Esophagus squamous epithelium (tissue), 5 donors: ENCODE results near the gene NCOA7. TPM values are rescaled to one million over a fixed set of nuclear protein-coding genes. Genes with fewer than 3 reads are reported as not detected.
"Not testable (repeated sequence)": the region's sequence is repeated elsewhere in the genome, so short reads cannot be mapped to it uniquely, and the experiment has no call there.

Source experiments
- DNase-seq: peaks from one replicate; lab custom pipeline; 2025; lab: John Stamatoyannopoulos, UW
- H3K27ac ChIP-seq, 4 donors: fragments of 200-600 bp; sonication (generic); one replicate each; pipeline ENCODE4 v1.5.1; 2016 to 2019; ENCODE audit warnings: mild to moderate bottlenecking in 1 of 4
- H3K27me3 ChIP-seq, 4 donors: fragments of 200-600 bp; sonication (generic); 1 replicate in 3 of 4; 2 replicates in 1 of 4; pipeline versions ENCODE4 v1.5.1 to v1.6.0; 2017 to 2021; ENCODE audit warnings: antibody characterized with exemption in 1 of 4
- H3K36me3 ChIP-seq, 3 donors: fragments of 200-600 bp; sonication (generic); one replicate each; pipeline ENCODE4 v1.5.1; 2016 to 2019
- H3K4me1 ChIP-seq, 3 donors: fragments of 200-600 bp; sonication (generic); one replicate each; pipeline ENCODE4 v1.5.1; 2017 to 2019
- H3K4me3 ChIP-seq, 4 donors: fragments of 200-600 bp; sonication (generic); 1 replicate in 3 of 4; 2 replicates in 1 of 4; pipeline ENCODE4 v1.5.1; 2016 to 2019; ENCODE audit warnings: mild to moderate bottlenecking in 2 of 4, moderate library complexity in 1 of 4
- H3K9me3 ChIP-seq, 3 donors: fragments of 200-600 bp; sonication (generic); one replicate each; pipeline ENCODE4 v1.5.1; 2016 to 2019
- CTCF ChIP-seq, 6 experiments: fragments of 450-650 bp in 4 of 6; fragments of 200-600 bp in 2 of 6; sonication (generic) in 2 of 6; IDR thresholded peaks; one replicate each; pipeline ENCODE4 v1.5.1; 2016 to 2019; ENCODE audit warnings: antibody characterized with exemption in 6 of 6, mild to moderate bottlenecking in 4 of 6, moderate library complexity in 4 of 6
- POLR2A ChIP-seq, 4 donors: fragments of 450-650 bp; IDR thresholded peaks; one replicate each; pipeline ENCODE4 v1.6.1; 2017; ENCODE audit warnings: antibody characterized with exemption in 4 of 4, mild to moderate bottlenecking in 4 of 4, moderate library complexity in 3 of 4
- WGBS, 2 donors: methylation state at CpG; one replicate each; pipeline ENCODE4 v1.1.5; 2018; 5-methylcytosine and 5-hydroxymethylcytosine counted together
- intact Hi-C: fragments of 100-400 bp; cut with DNase I; formaldehyde crosslinking; loops from one replicate; pipeline ENCODE4 v1.15.0; 2022
- total RNA-seq, 4 donors: library from RNA; depleted of rRNA; stranded (reverse); fragments of >200 nt; gene quantifications; one replicate each; pipeline ENCODE4 v1.1.0, GENCODE V29; 2016
- donor health status: DM: yes; HTN: yes; CAD: no.

Gene NCOA7
- total RNA-seq, 4 donors from 2014 or later, result 30.9 to 85.1 (median 45.8) TPM

DNA sequence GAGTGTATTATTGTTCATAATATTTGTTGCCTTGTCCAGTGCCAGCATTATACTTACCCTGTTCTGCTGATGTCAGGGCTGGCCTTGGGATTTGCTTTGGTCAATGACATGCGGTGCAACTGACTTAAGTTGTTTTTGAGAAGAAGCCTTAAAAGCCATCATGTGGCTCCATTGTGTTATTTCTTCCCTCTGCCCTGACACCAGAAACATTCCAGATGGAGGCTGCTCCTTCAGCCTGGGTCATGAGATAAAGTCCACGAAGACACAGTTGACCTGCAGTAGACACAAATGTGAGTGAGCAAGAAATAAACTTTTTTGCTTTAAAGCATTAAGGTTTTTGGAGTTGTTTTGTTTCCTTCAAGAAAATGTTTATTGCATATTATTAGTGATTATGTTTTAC lies 158.3 kb downstream of the NCOA7 start:
- Histone ChIP-seq H3K9me3 (no peaks in the 10 kb centered on the region), H3K4me3 (no peak overlapping the region), H3K36me3 (no peaks in the 10 kb centered on the region), H3K27ac (peak overlapping the region in 1 of 4 donors; percentile 84), H3K27me3 (no peaks in the 10 kb centered on the region), H3K4me1 (peaks cover 19 to 81% (median 29%) of the 10 kb centered on the region in 3 donors)
- 69 to 94% methylated on average over 2 of the region's 2 CpGs for WGBS, 2 donors
- TF ChIP-seq POLR2A (IDR thresholded peaks at IDR 0.05), result no peak
- no peak for TF ChIP-seq CTCF (IDR thresholded peaks at IDR 0.05)
- DNase-seq, result no peak
- intact Hi-C loops, result no loop called here

DNA sequence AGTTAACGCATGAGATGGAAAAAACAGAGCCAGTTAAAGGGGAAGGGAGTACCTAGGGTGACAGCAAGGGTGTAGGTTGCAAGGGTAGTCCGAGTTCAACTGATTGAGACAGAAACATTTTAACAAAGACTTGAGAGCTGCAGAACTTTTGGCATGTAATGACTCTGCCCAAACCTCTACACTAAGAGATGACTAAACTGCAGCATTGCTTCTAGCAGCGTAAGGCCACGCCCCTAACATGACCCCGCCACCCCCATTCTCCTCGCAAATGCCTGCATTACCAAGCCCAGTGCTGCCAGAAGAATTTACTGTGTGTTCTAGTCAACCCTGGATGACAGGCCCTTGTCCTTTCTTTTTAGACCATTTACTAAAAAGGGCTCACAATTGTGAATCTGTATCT lies 159.5 kb downstream of the NCOA7 start:
- H3K36me3 ChIP-seq, result no peaks in the 10 kb centered on the region

DNA sequence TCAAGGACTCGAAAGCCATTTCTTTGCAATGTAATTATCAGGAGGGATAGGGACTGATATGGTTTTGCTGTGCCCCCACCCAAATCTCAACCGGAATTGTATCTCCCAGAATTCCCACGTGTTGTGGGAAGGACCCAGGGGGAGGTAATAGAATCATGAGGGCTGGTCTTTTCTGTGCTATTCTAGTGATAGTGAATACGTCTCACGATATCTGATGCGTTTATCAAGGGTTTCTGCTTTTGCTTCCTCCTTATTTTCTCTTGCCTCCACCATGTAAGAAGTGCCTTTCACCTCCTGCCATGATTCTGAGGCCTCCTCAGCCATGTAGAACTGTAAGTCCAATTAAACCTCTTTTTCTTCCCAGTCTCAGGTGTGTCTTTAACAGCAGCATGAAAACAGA lies 160.0 kb downstream of the NCOA7 start:
- not testable (repeated sequence) for DNase-seq, H3K27me3 ChIP-seq, H3K9me3 ChIP-seq, H3K36me3 ChIP-seq, H3K4me3 ChIP-seq
- Histone ChIP-seq H3K4me1 (peaks cover 17 to 64% (median 19%) of the 10 kb centered on the region in 3 donors), H3K27ac (peak overlapping the region in 3 of 4 donors; percentile 49 to 65 (median 54))
- WGBS, 2 donors, result 66 to 75% methylated on average over 6 of the region's 6 CpGs
- intact Hi-C loops, result loop anchor here (10.0 kb wide), 2 partner anchors 96 to 636 kb away; no protein-coding TSS in a partner anchor

More for the DNA sequence above, 159.5 kb downstream of the NCOA7 start:
- Histone ChIP-seq H3K27me3 (no peaks in the 10 kb centered on the region), H3K4me3 (no peak overlapping the region), H3K27ac (peak overlapping the region in 3 of 4 donors; percentile 54 to 65 (median 62)), H3K4me1 (peaks cover 19 to 69% (median 21%) of the 10 kb centered on the region in 3 donors), H3K9me3 (no peaks in the 10 kb centered on the region)
- intact Hi-C loops, result loop anchor here (10.0 kb wide), 2 partner anchors 95 to 635 kb away; no protein-coding TSS in a partner anchor
- TF ChIP-seq CTCF (IDR thresholded peaks at IDR 0.05) (peak in 1 of 6 experiments; percentile 20), POLR2A (IDR thresholded peaks at IDR 0.05) (peak in 1 of 4 donors; percentile 31)
- 37 to 44% methylated on average over 6 of the region's 6 CpGs for WGBS, 2 donors
- DNase-seq, result no peak

DNA sequence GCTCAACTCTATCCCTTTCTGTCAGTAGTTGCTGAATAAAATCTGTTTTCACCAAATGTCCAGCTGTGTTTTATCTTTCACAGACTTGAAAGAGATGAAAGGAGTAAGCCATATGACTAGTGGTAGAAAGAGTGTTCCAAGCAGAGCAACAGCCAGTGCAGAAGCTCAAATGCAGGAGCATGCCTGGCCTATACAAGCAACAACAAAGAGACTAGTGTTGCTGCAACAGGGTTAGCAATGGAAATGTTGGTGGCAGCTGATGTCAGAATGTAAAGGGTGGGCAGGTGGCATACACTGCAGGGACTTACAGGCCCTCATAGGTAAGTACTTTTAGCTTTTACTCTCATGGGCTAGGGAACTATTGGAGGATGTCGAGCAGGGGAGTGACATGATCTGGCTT lies 160.6 kb downstream of the NCOA7 start:
- TF ChIP-seq POLR2A (IDR thresholded peaks at IDR 0.05) (no peak), CTCF (IDR thresholded peaks at IDR 0.05) (no peak)
- no peak overlapping the region for H3K4me3 ChIP-seq
- WGBS, 2 donors, result 81 to 91% methylated on average over 1 of the region's 1 CpG
- peaks cover 14 to 63% (median 16%) of the 10 kb centered on the region in 3 donors for H3K4me1 ChIP-seq
- H3K36me3 ChIP-seq, result no peaks in the 10 kb centered on the region
- no peaks in the 10 kb centered on the region for H3K9me3 ChIP-seq
- no peaks in the 10 kb centered on the region for H3K27me3 ChIP-seq
- peak overlapping the region in 1 of 4 donors; percentile 49 for H3K27ac ChIP-seq
- intact Hi-C loops, result loop anchor here (10.0 kb wide), 2 partner anchors 97 to 637 kb away; no protein-coding TSS in a partner anchor
- no peak for DNase-seq

- no peaks in the 10 kb centered on the region for H3K36me3 ChIP-seq
- H3K27ac ChIP-seq, result peak overlapping the region in 1 of 4 donors; percentile 4
- intact Hi-C loops, result loop anchor here (10.0 kb wide), 2 partner anchors 98 to 638 kb away; no protein-coding TSS in a partner anchor
- 72 to 74% methylated on average over 4 to 5 of the region's 7 CpGs for WGBS, 2 donors
- TF ChIP-seq POLR2A (IDR thresholded peaks at IDR 0.05), result no peak
- TF ChIP-seq CTCF (IDR thresholded peaks at IDR 0.05), result peak in 5 of 6 experiments; percentile 8 to 64 (median 18)
- no peaks in the 10 kb centered on the region for H3K27me3 ChIP-seq
- peaks cover 5 to 53% (median 8%) of the 10 kb centered on the region in 3 donors for H3K4me1 ChIP-seq
- peak overlapping the region in 1 of 4 donors; percentile 24 for H3K4me3 ChIP-seq
- DNase-seq, result no peak
- H3K9me3 ChIP-seq, result no peaks in the 10 kb centered on the region
These were observed 162.2 kb downstream of the NCOA7 start for GRCh38 chr6:125952764-125953501.
